OCI-LY3 (cell line): Measurements from ENCODE around the gene PSMA6.

Source experiments
- EZH2phosphoT487 ChIP-seq: fragments of 200-600 bp; shearing (Covaris generic); IDR thresholded peaks from 2 replicates; pipeline ENCODE4 v1.6.1; 2018; ENCODE audit warnings: antibody characterized with exemption, mixed run types, low read depth
- TF ChIP-seq, protein P1 (sequence below): fragments of 200-600, 300-600 bp; sonication (generic); IDR thresholded peaks from 2 replicates; pipeline ENCODE4 v1.5.1; 2014; ENCODE audit warnings: antibody characterized with exemption, low read length, low read depth

DNA sequence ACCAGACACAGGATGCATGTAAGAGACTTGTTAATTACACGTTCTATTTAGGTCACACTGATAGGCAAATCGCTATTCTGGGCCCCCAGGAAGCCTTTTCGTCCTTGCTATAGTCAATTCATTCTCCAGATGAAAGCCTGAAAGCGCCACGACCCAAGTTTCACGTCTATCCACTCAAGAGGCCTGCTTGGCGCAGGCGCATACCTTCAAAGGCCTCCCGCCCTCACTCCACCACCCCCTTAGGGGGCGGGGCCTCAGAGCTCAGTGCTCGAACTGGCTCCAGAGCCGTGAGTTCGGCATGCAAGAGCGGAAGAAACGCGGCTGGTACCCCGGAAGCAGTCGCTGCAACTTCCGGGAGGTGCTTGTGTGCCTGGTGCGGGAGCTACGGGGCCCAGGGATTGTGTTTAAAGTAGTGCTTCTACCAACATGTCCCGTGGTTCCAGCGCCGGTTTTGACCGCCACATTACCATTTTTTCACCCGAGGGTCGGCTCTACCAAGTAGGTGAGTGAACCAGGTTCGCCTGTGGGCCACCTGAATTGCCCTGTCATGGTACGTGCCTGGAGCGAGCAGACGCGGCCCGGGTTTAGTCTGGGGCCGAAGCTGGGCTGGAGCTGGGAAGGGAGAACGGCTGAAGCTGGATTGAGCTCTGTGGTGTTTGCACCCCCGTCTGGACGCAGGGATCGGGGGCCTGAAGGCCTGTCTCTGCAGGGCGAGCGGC, at the start of gene PSMA6:
- TF ChIP-seq, protein P1, sequence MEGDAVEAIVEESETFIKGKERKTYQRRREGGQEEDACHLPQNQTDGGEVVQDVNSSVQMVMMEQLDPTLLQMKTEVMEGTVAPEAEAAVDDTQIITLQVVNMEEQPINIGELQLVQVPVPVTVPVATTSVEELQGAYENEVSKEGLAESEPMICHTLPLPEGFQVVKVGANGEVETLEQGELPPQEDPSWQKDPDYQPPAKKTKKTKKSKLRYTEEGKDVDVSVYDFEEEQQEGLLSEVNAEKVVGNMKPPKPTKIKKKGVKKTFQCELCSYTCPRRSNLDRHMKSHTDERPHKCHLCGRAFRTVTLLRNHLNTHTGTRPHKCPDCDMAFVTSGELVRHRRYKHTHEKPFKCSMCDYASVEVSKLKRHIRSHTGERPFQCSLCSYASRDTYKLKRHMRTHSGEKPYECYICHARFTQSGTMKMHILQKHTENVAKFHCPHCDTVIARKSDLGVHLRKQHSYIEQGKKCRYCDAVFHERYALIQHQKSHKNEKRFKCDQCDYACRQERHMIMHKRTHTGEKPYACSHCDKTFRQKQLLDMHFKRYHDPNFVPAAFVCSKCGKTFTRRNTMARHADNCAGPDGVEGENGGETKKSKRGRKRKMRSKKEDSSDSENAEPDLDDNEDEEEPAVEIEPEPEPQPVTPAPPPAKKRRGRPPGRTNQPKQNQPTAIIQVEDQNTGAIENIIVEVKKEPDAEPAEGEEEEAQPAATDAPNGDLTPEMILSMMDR: no peak
- no peak for TF ChIP-seq EZH2phosphoT487
